Small intestine (tissue), 7 donors: ENCODE data around the gene MRC2. TPM values are rescaled to one million over a fixed set of nuclear protein-coding genes. Genes with fewer than 3 reads are reported as not detected.

ENCODE experiments used
- DNase-seq, 2 donors: peaks; one replicate each; pipeline versions ENCODE4 v3.0.0 to v3.0.0-alpha.2; 2013
- FAIRE-seq: peaks from 2 replicates; lab custom pipeline; 2012; peaks lifted over from hg19 to GRCh38; lab: Jason Lieb, UNC
- H3K27ac ChIP-seq, 3 donors: one replicate each; pipeline ENCODE4 v1.5.1; 2013; ENCODE audit warnings: low read length in 2 of 3, mild to moderate bottlenecking in 2 of 3, control low read depth in 1 of 3, inconsistent platforms in 1 of 3, low read depth in 1 of 3, moderate library complexity in 1 of 3
- H3K27me3 ChIP-seq, 3 donors: one replicate each; pipeline ENCODE4 v1.6.1; 2013; ENCODE audit warnings: low read length in 3 of 3, inconsistent platforms in 1 of 3; ENCODE audit not compliant: control insufficient read depth in 3 of 3, insufficient read depth in 3 of 3
- H3K36me3 ChIP-seq, 3 donors: one replicate each; pipeline ENCODE4 v1.6.1; 2013; ENCODE audit warnings: low read length in 3 of 3, inconsistent platforms in 1 of 3, low read depth in 1 of 3, mild to moderate bottlenecking in 1 of 3, moderate library complexity in 1 of 3; ENCODE audit not compliant: control insufficient read depth in 3 of 3, insufficient read depth in 2 of 3
- H3K4me1 ChIP-seq, 3 donors: one replicate each; pipeline ENCODE4 v1.6.1; 2013; ENCODE audit warnings: low read length in 2 of 3, inconsistent platforms in 1 of 3, low read depth in 1 of 3, mild to moderate bottlenecking in 1 of 3, moderate library complexity in 1 of 3; ENCODE audit not compliant: control insufficient read depth in 3 of 3, insufficient read depth in 2 of 3
- H3K4me3 ChIP-seq, 3 donors: one replicate each; pipeline ENCODE4 v1.5.1; 2013; ENCODE audit warnings: low read length in 3 of 3, control low read depth in 1 of 3, inconsistent platforms in 1 of 3, low read depth in 1 of 3, mild to moderate bottlenecking in 1 of 3, moderate library complexity in 1 of 3
- H3K9me3 ChIP-seq, 2 donors: one replicate each; pipeline ENCODE4 v1.6.1; 2013; ENCODE audit warnings: low read depth in 1 of 2, low read length in 1 of 2; ENCODE audit not compliant: control insufficient read depth in 2 of 2, insufficient read depth in 1 of 2
- WGBS, 3 donors: extraction: QIAGEN DNeasy Blood & Tissue Kit; methylation state at CpG; one replicate each; pipeline ENCODE4 v1.1.7; 2013; 5-methylcytosine and 5-hydroxymethylcytosine counted together
- polyA plus RNA-seq, 4 donors: library from polyadenylated mRNA; stranded (reverse) in 3 of 4; unstranded in 1 of 4; fragments of 200-250 nt in 3 of 4; fragments of 120-200 nt in 1 of 4; gene quantifications; one replicate each; pipeline versions ENCODE4 v1.2.1 to v1.2.3, GENCODE V29; 2013
- donor health status: healthy with polysubstance abuse.
- donor health status: control.
- donor health status: control.
- donor health status: Bipolar disorder and iron deficiency.
- donor health status: healthy.

MRC2 gene
- polyA plus RNA-seq, 4 donors: 0.67 to 11.6 (median 4.5) TPM

DNA sequence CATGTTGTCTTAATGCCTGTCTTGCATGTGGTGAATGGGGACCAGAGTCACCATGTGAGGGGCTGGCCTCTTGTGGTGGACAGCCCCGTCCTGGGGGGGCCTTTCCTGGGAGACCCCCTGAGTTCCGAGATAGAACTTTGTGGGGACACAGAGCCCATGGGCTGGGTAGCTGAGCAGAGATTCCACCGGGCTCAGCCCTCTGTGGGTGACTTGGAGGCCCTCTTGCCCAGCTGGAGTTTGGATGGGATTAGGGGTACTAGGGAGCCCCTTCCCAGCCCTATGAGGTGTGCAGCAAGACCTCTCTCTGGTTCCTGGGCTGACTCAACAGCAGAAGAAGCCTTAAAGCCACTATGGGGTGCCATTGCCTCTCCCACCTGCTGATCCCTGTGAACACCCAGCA, 38.1 kb downstream of the MRC2 start:
- peaks cover 0 to 10% (median 0%) of the 10 kb centered on the region in 3 donors for H3K36me3 ChIP-seq

GRCh38 chr17:62666061-62666800, 38.8 kb downstream of the MRC2 start:
- peaks cover 0 to 5% (median 0%) of the 10 kb centered on the region in 3 donors for H3K27me3 ChIP-seq
- no peak for FAIRE-seq
- no peaks in the 10 kb centered on the region for H3K4me1 ChIP-seq
- peaks cover 0 to 12% (median 0%) of the 10 kb centered on the region in 3 donors for H3K36me3 ChIP-seq
- H3K27ac ChIP-seq: no peak overlapping the region
- 84 to 90% (median 84%) methylated on average over 28 to 30 of the region's 30 CpGs for WGBS, 3 donors
- H3K9me3 ChIP-seq: no peaks in the 10 kb centered on the region
- H3K4me3 ChIP-seq: no peak overlapping the region
- no peak for DNase-seq

More for the DNA sequence above, 38.1 kb downstream of the MRC2 start:
- H3K9me3 ChIP-seq: peaks cover 0 to 3% of the 10 kb centered on the region in 2 donors
- 85 to 89% (median 87%) methylated on average over 3 of the region's 3 CpGs for WGBS, 3 donors
- DNase-seq: no peak
- no peak for FAIRE-seq
- peaks cover 0 to 5% (median 0%) of the 10 kb centered on the region in 3 donors for H3K27me3 ChIP-seq
- no peaks in the 10 kb centered on the region for H3K4me1 ChIP-seq
- H3K4me3 ChIP-seq: no peak overlapping the region
- no peak overlapping the region for H3K27ac ChIP-seq

DNA sequence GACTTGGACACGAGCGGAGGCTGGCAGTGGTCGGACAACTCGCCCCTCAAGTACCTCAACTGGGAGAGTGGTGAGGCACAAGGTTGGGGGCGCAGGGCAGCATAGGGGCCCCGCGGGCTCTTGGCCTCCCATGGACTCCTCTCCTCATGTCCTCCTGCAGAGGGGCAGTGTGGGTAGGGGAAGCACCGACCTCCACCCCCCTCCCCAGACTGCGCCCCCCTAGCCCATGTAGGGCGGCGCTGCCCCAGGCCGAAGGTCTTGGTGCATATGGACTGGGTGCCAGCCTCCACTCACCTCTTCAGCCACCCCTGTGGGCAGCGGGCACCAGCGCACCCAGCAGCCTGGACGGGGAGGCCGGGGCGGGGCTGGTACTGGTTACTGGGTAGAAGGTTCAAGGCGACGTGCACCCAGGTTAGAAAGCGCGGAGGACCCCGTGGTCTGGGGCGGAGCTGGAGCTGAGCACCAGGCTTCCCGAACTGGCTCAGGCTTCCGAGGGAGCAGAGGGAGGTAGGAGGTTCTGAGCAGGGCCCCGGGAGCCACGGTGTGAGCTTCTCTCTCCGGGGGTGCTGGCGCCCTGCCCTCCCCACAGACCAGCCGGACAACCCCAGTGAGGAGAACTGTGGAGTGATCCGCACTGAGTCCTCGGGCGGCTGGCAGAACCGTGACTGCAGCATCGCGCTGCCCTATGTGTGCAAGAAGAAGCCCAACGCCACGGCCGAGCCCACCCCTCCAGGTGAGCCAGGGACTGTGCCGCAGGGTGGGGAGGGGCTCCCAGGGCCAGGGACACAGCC, 39.5 kb downstream of the MRC2 start:
- Histone ChIP-seq H3K27ac (no peak overlapping the region), H3K4me3 (no peak overlapping the region), H3K36me3 (peaks cover 0 to 13% (median 0%) of the 10 kb centered on the region in 3 donors), H3K27me3 (peaks cover 0 to 5% (median 0%) of the 10 kb centered on the region in 3 donors), H3K9me3 (no peaks in the 10 kb centered on the region), H3K4me1 (no peaks in the 10 kb centered on the region)
- DNase-seq: no peak
- 83 to 91% (median 85%) methylated on average over 36 to 40 of the region's 40 CpGs for WGBS, 3 donors
- no peak for FAIRE-seq

DNA sequence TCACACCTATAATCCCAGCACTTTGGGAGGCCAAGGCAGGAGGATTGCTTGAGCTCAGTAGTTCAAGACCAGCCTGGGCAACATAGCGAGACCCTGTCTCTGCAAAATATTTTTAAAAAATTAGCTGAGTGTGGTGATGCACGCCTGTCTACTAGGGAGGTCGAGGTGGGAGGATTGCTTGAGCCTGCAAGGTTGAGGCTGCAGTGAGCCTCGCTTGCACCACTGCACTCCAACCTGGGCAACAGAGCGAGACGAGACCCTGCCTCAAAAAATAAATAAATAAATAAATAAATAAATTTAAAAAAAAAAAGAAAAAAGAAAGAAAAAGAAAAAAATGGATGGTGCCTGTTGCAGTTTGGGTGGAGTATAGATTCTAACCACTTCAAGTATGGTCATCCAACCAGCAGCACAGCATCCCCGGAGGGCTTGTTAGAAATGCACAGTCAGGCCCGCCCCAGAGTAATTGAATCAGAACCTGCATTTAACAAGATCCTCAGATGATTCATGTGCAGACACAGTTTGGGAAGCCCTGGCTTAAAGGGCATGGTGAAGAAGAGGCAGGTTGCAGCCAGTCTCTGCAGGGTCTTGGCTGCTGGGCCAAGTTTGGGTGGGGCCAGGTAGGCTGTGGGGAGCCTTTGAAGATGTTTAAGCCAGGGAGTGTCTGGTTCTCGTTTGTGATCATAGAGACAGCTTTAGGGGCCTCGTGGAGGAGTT, 40.8 kb downstream of the MRC2 start:
- H3K27me3 ChIP-seq: peaks cover 0 to 5% (median 0%) of the 10 kb centered on the region in 3 donors
- H3K4me3 ChIP-seq: no peak overlapping the region
- no peak for FAIRE-seq
- H3K36me3 ChIP-seq: peaks cover 0 to 13% (median 0%) of the 10 kb centered on the region in 3 donors
- no peak for DNase-seq
- no peaks in the 10 kb centered on the region for H3K9me3 ChIP-seq
- H3K27ac ChIP-seq: no peak overlapping the region
- WGBS, 3 donors: 74 to 83% (median 75%) methylated on average over 10 of the region's 10 CpGs
- no peaks in the 10 kb centered on the region for H3K4me1 ChIP-seq

- FAIRE-seq: no peak
- Histone ChIP-seq H3K9me3 (no peaks in the 10 kb centered on the region), H3K27me3 (peaks cover 0 to 5% (median 0%) of the 10 kb centered on the region in 3 donors), H3K4me3 (no peak overlapping the region), H3K27ac (no peak overlapping the region), H3K36me3 (peaks cover 0 to 11% (median 0%) of the 10 kb centered on the region in 3 donors), H3K4me1 (no peaks in the 10 kb centered on the region)
- 69 to 80% (median 71%) methylated on average over 24 of the region's 24 CpGs for WGBS, 3 donors
- no peak for DNase-seq
These were observed 42.8 kb downstream of the MRC2 start for GRCh38 chr17:62670202-62670821.

DNA sequence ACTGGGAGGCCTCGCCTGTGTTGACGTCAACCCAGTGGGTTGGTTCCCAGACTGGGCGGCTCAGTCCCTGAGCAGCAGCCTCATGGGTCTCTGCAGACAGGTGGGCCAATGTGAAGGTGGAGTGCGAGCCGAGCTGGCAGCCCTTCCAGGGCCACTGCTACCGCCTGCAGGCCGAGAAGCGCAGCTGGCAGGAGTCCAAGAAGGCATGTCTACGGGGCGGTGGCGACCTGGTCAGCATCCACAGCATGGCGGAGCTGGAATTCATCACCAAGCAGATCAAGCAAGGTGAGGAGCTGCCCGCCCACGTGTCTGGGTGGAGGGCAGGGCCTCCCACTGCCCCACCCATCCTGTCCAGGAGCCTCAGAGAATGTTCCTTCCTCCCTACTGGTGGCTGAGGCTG, 44.1 kb downstream of the MRC2 start:
- no peak overlapping the region for H3K27ac ChIP-seq
- DNase-seq (peak in 1 of 2 donors; percentile 20), FAIRE-seq (no peak)
- H3K4me3 ChIP-seq: no peak overlapping the region
- peaks cover 0 to 5% (median 0%) of the 10 kb centered on the region in 3 donors for H3K27me3 ChIP-seq
- H3K9me3 ChIP-seq: no peaks in the 10 kb centered on the region
- H3K4me1 ChIP-seq: no peaks in the 10 kb centered on the region
- H3K36me3 ChIP-seq: peaks cover 0 to 19% (median 0%) of the 10 kb centered on the region in 3 donors
- WGBS, 3 donors: 23 to 71% (median 41%) methylated on average over 14 of the region's 14 CpGs

DNA sequence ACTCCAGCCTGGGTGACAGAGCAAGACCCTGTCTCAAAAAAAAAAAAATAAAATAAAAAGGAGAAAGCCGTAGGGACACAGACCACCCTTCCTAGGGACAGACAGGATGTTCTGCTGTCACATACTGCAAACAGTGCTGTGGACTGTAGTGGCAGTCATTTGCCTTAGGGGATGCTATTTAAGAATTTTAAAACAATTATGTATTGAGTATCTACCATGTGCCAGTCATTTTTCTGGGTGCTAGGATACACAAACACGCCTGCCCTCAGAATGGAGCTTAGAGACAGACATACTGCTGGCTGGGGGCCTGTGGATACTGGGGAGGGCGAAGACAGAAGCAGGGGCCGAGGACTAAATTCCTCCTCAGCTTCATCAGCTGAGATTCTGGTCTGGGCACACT, 45.5 kb downstream of the MRC2 start:
- FAIRE-seq: no peak

More for the DNA sequence above, 45.5 kb downstream of the MRC2 start:
- WGBS, 3 donors: 76 to 91% (median 89%) methylated on average over 4 of the region's 4 CpGs
- Histone ChIP-seq H3K27me3 (peaks cover 0 to 5% (median 0%) of the 10 kb centered on the region in 3 donors), H3K36me3 (peaks cover 0 to 14% (median 0%) of the 10 kb centered on the region in 3 donors), H3K27ac (no peak overlapping the region), H3K9me3 (no peaks in the 10 kb centered on the region), H3K4me1 (no peaks in the 10 kb centered on the region), H3K4me3 (no peak overlapping the region)
- no peak for DNase-seq
